Esophagus muscularis mucosa (tissue), 4 donors: ENCODE results near the gene ROBO1. TPM values are rescaled to one million over a fixed set of nuclear protein-coding genes. Genes with fewer than 3 reads are reported as not detected.

Experiments
- DNase-seq: peaks from one replicate; pipeline ENCODE4 v3.0.0-alpha.2; 2017; ENCODE audit errors: extremely low spot score
- H3K27ac ChIP-seq, 4 donors: fragments of 200-600 bp; sonication (generic); replicated peaks in 1 of 4; 1 replicate in 3 of 4; 2 replicates in 1 of 4; pipeline ENCODE4 v1.5.1; 2016 to 2019; ENCODE audit warnings: mild to moderate bottlenecking in 1 of 4
- H3K27me3 ChIP-seq, 4 donors: fragments of 200-600 bp; sonication (generic); one replicate each; pipeline versions ENCODE4 v1.5.1 to v1.6.0; 2016 to 2019
- H3K36me3 ChIP-seq, 4 donors: fragments of 200-600 bp; sonication (generic); one replicate each; pipeline ENCODE4 v1.5.1; 2016 to 2019
- H3K4me1 ChIP-seq, 4 donors: fragments of 200-600 bp; sonication (generic); one replicate each; pipeline ENCODE4 v1.5.1; 2016 to 2019
- H3K4me3 ChIP-seq, 4 donors: fragments of 200-600 bp; sonication (generic); 1 replicate in 2 of 4; 2 replicates in 2 of 4; pipeline ENCODE4 v1.5.1; 2016 to 2019; ENCODE audit warnings: mild to moderate bottlenecking in 4 of 4, moderate library complexity in 1 of 4
- H3K9me3 ChIP-seq, 4 donors: fragments of 200-600 bp; sonication (generic); 1 replicate in 3 of 4; 2 replicates in 1 of 4; pipeline ENCODE4 v1.5.1; 2016 to 2019
- EP300 ChIP-seq: sonication (generic); formaldehyde crosslinking; IDR thresholded peaks from one replicate; pipeline ENCODE4 v1.6.1; 2017; ENCODE audit warnings: antibody characterized with exemption
- POLR2A ChIP-seq: fragments of 450-650 bp; IDR thresholded peaks from one replicate; pipeline ENCODE4 v1.6.1; 2017; ENCODE audit warnings: antibody characterized with exemption, moderate library complexity, mild to moderate bottlenecking, low read depth
- POLR2AphosphoS5 ChIP-seq, 2 donors: sonication (generic); formaldehyde crosslinking; IDR thresholded peaks; one replicate each; pipeline ENCODE4 v1.6.1; 2017; ENCODE audit warnings: antibody characterized with exemption in 2 of 2
- WGBS: methylation state at CpG from one replicate; pipeline ENCODE4 v1.1.5; 2018; 5-methylcytosine and 5-hydroxymethylcytosine counted together
- intact Hi-C: fragments of 100-400 bp; cut with DNase I; formaldehyde crosslinking; loops from one replicate; pipeline ENCODE4 v1.15.1; 2023
- total RNA-seq, 4 donors: library from RNA; depleted of rRNA; stranded (reverse); fragments of >200 nt; gene quantifications; one replicate each; pipeline versions ENCODE4 v1.1.0 to v1.2.1, GENCODE V29; 2016
- TF ChIP-seq, protein P1 (sequence below), 3 experiments: fragments of 200-600 bp in 2 of 3; fragments of 450-650 bp in 1 of 3; sonication (generic) in 2 of 3; IDR thresholded peaks; one replicate each; pipeline ENCODE4 v1.5.1; 2017 to 2019; ENCODE audit warnings: antibody characterized with exemption in 3 of 3, mild to moderate bottlenecking in 2 of 3, moderate library complexity in 1 of 3

Gene ROBO1
- total RNA-seq, 4 donors from 2014 or later: 9.6 to 14.2 (median 12.6) TPM

DNA sequence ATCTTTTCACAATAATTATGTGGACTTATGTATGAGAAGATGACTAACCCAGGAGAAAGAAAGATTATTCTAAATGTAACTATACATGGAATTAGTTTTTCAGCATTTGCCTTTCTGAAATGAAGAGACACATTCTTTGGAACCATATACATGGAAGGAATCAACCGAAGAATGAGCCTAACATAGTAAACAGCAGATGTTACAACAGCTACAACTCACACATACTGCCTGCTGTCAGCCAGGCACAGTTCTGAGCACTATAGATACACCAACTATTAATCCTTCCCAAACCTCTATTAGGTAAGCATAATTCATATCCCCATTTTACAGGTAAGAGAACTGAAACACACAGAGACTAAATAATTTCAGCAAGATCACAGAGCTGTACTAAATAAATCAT, 840.0 kb downstream of the ROBO1 start:
- Histone ChIP-seq H3K27ac (no peak overlapping the region), H3K4me3 (no peak overlapping the region), H3K4me1 (no peaks in the 10 kb centered on the region), H3K27me3 (no peaks in the 10 kb centered on the region), H3K36me3 (no peaks in the 10 kb centered on the region), H3K9me3 (no peaks in the 10 kb centered on the region)
- DNase-seq: no peak
- intact Hi-C loops: no loop called here
- 90% methylated on average over 1 of the region's 1 CpG for WGBS
- TF ChIP-seq POLR2A: no peak
- TF ChIP-seq EP300: no peak
- TF ChIP-seq, protein P1, sequence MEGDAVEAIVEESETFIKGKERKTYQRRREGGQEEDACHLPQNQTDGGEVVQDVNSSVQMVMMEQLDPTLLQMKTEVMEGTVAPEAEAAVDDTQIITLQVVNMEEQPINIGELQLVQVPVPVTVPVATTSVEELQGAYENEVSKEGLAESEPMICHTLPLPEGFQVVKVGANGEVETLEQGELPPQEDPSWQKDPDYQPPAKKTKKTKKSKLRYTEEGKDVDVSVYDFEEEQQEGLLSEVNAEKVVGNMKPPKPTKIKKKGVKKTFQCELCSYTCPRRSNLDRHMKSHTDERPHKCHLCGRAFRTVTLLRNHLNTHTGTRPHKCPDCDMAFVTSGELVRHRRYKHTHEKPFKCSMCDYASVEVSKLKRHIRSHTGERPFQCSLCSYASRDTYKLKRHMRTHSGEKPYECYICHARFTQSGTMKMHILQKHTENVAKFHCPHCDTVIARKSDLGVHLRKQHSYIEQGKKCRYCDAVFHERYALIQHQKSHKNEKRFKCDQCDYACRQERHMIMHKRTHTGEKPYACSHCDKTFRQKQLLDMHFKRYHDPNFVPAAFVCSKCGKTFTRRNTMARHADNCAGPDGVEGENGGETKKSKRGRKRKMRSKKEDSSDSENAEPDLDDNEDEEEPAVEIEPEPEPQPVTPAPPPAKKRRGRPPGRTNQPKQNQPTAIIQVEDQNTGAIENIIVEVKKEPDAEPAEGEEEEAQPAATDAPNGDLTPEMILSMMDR (IDR thresholded peaks at IDR 0.05): no peak
- no peak for TF ChIP-seq POLR2AphosphoS5 (IDR thresholded peaks at IDR 0.05)

DNA sequence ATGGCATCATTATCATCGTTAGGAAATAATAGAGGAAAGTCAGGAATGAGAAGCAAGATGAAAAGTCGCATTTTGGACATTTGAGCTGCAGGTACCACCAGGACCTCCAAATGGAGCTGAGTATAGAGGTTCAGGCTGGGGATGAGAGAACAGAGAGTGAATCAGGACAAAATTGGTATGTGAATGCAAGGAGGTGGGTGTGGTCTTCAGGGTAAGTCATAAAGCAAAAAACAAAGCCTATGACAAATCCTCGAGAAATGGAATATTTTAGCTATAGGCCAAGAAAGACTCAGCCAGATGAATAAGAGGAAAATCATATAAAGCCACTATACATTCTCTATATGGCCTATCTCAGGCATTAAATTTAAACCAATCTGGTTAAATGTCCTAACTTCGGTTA, 841.3 kb downstream of the ROBO1 start:
- Histone ChIP-seq H3K27ac (no peak overlapping the region), H3K9me3 (no peaks in the 10 kb centered on the region), H3K27me3 (no peaks in the 10 kb centered on the region), H3K36me3 (no peaks in the 10 kb centered on the region), H3K4me3 (no peak overlapping the region), H3K4me1 (no peaks in the 10 kb centered on the region)
- DNase-seq: no peak
- no peak for TF ChIP-seq POLR2A
- TF ChIP-seq POLR2AphosphoS5 (IDR thresholded peaks at IDR 0.05): no peak
- TF ChIP-seq EP300: no peak
- TF ChIP-seq, protein P1 (IDR thresholded peaks at IDR 0.05): no peak
- intact Hi-C loops: no loop called here
- 92% methylated on average over 4 of the region's 4 CpGs for WGBS

DNA sequence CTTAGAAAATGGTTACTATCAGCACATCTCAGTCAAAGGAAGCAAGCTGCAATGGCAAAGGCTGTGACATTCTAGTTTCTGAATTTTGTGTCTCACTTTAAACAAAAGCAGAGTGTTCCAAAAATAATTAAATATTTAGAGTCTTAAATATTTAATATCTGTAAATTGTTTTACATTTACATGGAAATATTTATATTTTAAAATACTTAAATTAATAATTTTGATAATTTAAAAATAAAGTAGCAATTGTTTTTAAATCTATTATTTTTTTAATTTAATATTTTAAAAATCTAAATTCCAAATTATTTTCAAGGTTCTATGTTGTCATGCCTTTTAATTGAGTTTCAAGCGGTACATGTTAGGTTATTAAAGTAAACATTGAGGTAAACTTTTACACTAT, 843.1 kb downstream of the ROBO1 start:
- Histone ChIP-seq H3K4me1 (no peaks in the 10 kb centered on the region), H3K27ac (no peak overlapping the region), H3K36me3 (no peaks in the 10 kb centered on the region), H3K4me3 (no peak overlapping the region), H3K27me3 (no peaks in the 10 kb centered on the region), H3K9me3 (no peaks in the 10 kb centered on the region)
- intact Hi-C loops: no loop called here
- no peak for DNase-seq
- 98% methylated on average over 1 of the region's 1 CpG for WGBS
- TF ChIP-seq POLR2A (no peak), POLR2AphosphoS5 (IDR thresholded peaks at IDR 0.05) (no peak), EP300 (no peak)

DNA sequence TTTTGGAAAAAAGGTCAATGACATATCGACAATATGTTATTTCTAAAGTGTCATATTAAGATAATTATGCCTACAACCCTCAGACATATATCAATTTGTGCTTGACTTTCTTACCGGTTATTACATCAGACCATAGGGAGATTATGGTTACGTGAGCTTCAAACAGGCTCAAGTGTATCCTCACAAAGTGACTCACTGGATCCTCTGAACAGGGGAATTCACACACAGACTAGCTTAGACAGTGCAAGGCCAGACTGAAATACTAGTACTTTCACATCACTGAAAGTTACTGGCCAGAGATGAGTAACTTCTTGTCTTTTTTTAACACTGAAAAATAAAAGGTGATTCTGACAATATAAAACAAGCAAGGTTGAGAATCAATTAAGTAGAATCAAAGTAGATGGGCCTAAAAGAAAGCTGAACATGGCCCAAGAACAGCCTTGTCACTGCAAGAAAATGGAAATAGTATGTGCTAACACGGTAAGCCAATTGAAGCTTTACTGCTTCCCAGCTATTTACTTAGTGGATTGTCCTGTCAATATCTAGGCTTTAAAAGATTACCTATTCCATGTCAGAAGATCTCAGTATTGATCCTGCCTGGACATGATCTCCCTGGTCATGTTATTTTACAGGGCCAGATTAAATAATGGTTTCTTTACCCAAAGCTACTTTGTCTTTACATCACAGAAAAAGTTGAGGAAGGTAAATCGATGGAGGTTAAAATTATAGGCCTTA, 848.6 kb downstream of the ROBO1 start:
- H3K4me1 ChIP-seq: peaks cover 0 to 7% (median 0%) of the 10 kb centered on the region in 4 donors
- no peak overlapping the region for H3K4me3 ChIP-seq
- WGBS: 90% methylated on average over 5 of the region's 5 CpGs
- TF ChIP-seq EP300: no peak
- TF ChIP-seq POLR2AphosphoS5 (IDR thresholded peaks at IDR 0.05): no peak
- TF ChIP-seq, protein P1 (IDR thresholded peaks at IDR 0.05): no peak
- TF ChIP-seq POLR2A: no peak
- intact Hi-C loops: no loop called here
- H3K9me3 ChIP-seq: no peaks in the 10 kb centered on the region
- no peak overlapping the region for H3K27ac ChIP-seq
- H3K36me3 ChIP-seq: no peaks in the 10 kb centered on the region
- H3K27me3 ChIP-seq: no peaks in the 10 kb centered on the region
- no peak for DNase-seq

DNA sequence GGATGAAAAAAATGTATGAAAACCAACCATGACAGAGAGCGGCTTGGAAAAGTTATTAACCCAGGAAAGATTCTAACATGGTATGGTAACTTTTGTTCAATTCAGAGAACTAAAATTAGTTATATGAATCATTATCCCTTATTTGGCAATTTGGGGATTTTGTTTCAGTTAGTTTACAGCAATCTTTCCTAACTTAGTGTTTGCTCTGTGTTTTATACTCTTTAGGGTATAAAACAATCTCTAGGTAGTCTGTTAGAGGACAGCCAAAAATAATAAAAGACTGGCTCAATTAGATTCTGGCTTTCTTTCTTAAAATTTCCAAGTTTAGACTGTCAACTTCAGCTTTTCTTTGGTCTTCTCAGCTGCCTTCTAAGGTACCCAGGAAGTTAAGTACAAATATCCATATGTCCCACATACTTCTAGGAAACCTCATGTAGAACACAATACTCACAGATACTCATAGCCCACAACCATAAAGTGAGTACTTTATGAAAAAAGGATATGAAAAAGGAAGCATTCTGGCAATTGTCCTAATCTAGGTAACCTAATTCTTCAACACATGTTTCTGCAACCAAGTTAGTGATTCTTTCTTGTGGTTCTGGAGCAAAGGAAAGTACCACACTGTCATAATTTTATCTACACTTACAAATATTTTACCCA, 849.3 kb downstream of the ROBO1 start:
- 93% methylated on average over 1 of the region's 1 CpG for WGBS
- TF ChIP-seq POLR2AphosphoS5 (IDR thresholded peaks at IDR 0.05) (no peak), POLR2A (no peak), EP300 (no peak)
- TF ChIP-seq, protein P1 (IDR thresholded peaks at IDR 0.05): no peak
- Histone ChIP-seq H3K27me3 (no peaks in the 10 kb centered on the region), H3K4me3 (no peak overlapping the region), H3K36me3 (no peaks in the 10 kb centered on the region), H3K9me3 (no peaks in the 10 kb centered on the region), H3K4me1 (peaks cover 0 to 7% (median 0%) of the 10 kb centered on the region in 4 donors), H3K27ac (no peak overlapping the region)
- intact Hi-C loops: no loop called here
- DNase-seq: no peak
